ENCODE results near the gene CHIC2. TPM values are rescaled to one million over a fixed set of nuclear protein-coding genes. Genes with fewer than 3 reads are reported as not detected.

Gene CHIC2
- total RNA-seq, 1 experiment from 2014 or later: 17.7 TPM

Other genes starting within 250 kb of the CHIC2 start
- not detected in 2 replicates for gene GSX2, start 35.6 kb upstream of the CHIC2 start, total RNA-seq (2014; rRNA removed; shearing (Covaris generic))
- gene PDGFRA, start 164.7 kb upstream of the CHIC2 start, total RNA-seq (2014; rRNA removed; shearing (Covaris generic)): 7.6 and 13.9 TPM in 2 replicates

All from H4 (cell line).